Measurements from ENCODE around the gene ZBED1. TPM values are rescaled to one million over a fixed set of nuclear protein-coding genes. Genes with fewer than 3 reads are reported as not detected.

ZBED1 gene
- polyA plus RNA-seq, 1 donor from 2014 or later = 43.2 TPM

- Histone ChIP-seq H4K20me1 (ENCODE audit: insufficient read depth) (no peaks in the 10 kb centered on the region), H3K36me3 (ENCODE audit: insufficient read depth, low read length) (no peaks in the 10 kb centered on the region), H3K4me3 (ENCODE audit: low read length) (no peak overlapping the region), H3K9ac (ENCODE audit: low read length) (no peak overlapping the region), H3K9me2 (ENCODE audit: insufficient read depth, low read length) (no peaks in the 10 kb centered on the region), H3K9me3 (ENCODE audit: low read length) (peaks cover 6% of the 10 kb centered on the region), H3K27me3 (ENCODE audit: insufficient read depth, low read depth, low read length) (no peaks in the 10 kb centered on the region), H3K27ac (ENCODE audit: low read length) (peak overlapping the region; percentile 90), H3K4me2 (ENCODE audit: low read length) (no peak overlapping the region), H2AFZ (ENCODE audit: low read depth, low read length) (no peak overlapping the region), H3F3A (ENCODE audit: insufficient read depth, low read length, poor library complexity, severe bottlenecking) (peaks cover 5% of the 10 kb centered on the region), H3K79me2 (replicated peaks; ENCODE audit: insufficient read depth, low read length) (peaks cover 2% of the 10 kb centered on the region)
- TF ChIP-seq, protein P1, sequence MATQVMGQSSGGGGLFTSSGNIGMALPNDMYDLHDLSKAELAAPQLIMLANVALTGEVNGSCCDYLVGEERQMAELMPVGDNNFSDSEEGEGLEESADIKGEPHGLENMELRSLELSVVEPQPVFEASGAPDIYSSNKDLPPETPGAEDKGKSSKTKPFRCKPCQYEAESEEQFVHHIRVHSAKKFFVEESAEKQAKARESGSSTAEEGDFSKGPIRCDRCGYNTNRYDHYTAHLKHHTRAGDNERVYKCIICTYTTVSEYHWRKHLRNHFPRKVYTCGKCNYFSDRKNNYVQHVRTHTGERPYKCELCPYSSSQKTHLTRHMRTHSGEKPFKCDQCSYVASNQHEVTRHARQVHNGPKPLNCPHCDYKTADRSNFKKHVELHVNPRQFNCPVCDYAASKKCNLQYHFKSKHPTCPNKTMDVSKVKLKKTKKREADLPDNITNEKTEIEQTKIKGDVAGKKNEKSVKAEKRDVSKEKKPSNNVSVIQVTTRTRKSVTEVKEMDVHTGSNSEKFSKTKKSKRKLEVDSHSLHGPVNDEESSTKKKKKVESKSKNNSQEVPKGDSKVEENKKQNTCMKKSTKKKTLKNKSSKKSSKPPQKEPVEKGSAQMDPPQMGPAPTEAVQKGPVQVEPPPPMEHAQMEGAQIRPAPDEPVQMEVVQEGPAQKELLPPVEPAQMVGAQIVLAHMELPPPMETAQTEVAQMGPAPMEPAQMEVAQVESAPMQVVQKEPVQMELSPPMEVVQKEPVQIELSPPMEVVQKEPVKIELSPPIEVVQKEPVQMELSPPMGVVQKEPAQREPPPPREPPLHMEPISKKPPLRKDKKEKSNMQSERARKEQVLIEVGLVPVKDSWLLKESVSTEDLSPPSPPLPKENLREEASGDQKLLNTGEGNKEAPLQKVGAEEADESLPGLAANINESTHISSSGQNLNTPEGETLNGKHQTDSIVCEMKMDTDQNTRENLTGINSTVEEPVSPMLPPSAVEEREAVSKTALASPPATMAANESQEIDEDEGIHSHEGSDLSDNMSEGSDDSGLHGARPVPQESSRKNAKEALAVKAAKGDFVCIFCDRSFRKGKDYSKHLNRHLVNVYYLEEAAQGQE (IDR thresholded peaks at IDR 0.05; ENCODE audit: borderline replicate concordance) = no peak
- TF ChIP-seq SMC3 (conservative IDR thresholded peaks at IDR 0.05; ENCODE audit: poor library complexity) (no peak), TAF1 (IDR thresholded peaks at IDR 0.05; ENCODE audit: low read depth) (no peak), POLR2AphosphoS5 (IDR thresholded peaks at IDR 0.05) (no peak), EP300 (conservative IDR thresholded peaks at IDR 0.05; ENCODE audit: poor library complexity, severe bottlenecking) (no peak), EZH2 (IDR thresholded peaks at IDR 0.05; ENCODE audit: borderline replicate concordance, insufficient read depth, low read length, poor library complexity, severe bottlenecking) (no peak), RAD21 (conservative IDR thresholded peaks at IDR 0.05) (no peak), MXI1 (conservative IDR thresholded peaks at IDR 0.05; ENCODE audit: poor library complexity, severe bottlenecking) (no peak)
- TF ChIP-seq, protein P2, sequence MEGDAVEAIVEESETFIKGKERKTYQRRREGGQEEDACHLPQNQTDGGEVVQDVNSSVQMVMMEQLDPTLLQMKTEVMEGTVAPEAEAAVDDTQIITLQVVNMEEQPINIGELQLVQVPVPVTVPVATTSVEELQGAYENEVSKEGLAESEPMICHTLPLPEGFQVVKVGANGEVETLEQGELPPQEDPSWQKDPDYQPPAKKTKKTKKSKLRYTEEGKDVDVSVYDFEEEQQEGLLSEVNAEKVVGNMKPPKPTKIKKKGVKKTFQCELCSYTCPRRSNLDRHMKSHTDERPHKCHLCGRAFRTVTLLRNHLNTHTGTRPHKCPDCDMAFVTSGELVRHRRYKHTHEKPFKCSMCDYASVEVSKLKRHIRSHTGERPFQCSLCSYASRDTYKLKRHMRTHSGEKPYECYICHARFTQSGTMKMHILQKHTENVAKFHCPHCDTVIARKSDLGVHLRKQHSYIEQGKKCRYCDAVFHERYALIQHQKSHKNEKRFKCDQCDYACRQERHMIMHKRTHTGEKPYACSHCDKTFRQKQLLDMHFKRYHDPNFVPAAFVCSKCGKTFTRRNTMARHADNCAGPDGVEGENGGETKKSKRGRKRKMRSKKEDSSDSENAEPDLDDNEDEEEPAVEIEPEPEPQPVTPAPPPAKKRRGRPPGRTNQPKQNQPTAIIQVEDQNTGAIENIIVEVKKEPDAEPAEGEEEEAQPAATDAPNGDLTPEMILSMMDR (IDR thresholded peaks at IDR 0.05; ENCODE audit: poor library complexity, severe bottlenecking) = no peak
These were observed 59.3 kb downstream of the ZBED1 start for GRCh38 chrX:2441466-2441865.

DNA sequence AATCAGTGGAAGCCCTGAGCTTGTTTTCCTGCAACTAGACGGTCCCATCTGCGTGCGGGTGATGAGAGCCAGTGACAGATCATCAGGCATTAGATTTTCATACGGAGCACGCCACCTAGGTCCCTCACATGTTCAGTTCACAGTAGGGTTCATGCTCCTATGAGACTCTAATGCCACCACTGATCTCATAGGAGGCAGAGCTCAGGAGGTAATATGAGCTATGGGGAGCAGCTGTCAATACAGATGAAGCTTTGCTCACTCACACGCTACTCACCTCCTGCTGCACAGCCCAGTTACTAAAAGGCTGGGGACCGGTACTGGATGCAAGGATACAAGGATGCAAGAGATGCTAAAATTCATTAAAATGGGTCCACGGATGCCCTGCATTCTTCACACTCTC, 61.2 kb downstream of the ZBED1 start:
- Histone ChIP-seq H3K4me2 (ENCODE audit: low read length) (no peak overlapping the region), H3K9me2 (ENCODE audit: insufficient read depth, low read length) (no peaks in the 10 kb centered on the region), H3K27me3 (ENCODE audit: insufficient read depth, low read depth, low read length) (no peaks in the 10 kb centered on the region), H3K79me2 (replicated peaks; ENCODE audit: insufficient read depth, low read length) (peaks cover 2% of the 10 kb centered on the region), H3K27ac (ENCODE audit: low read length) (no peak overlapping the region), H4K20me1 (ENCODE audit: insufficient read depth) (no peaks in the 10 kb centered on the region), H3F3A (ENCODE audit: insufficient read depth, low read length, poor library complexity, severe bottlenecking) (peaks cover 5% of the 10 kb centered on the region), H2AFZ (ENCODE audit: low read depth, low read length) (no peak overlapping the region), H3K4me3 (ENCODE audit: low read length) (no peak overlapping the region), H3K9ac (ENCODE audit: low read length) (no peak overlapping the region), H3K9me3 (ENCODE audit: low read length) (no peaks in the 10 kb centered on the region), H3K36me3 (ENCODE audit: insufficient read depth, low read length) (no peaks in the 10 kb centered on the region)
- TF ChIP-seq, protein P1 (IDR thresholded peaks at IDR 0.05; ENCODE audit: borderline replicate concordance) = no peak
- TF ChIP-seq POLR2AphosphoS5 (IDR thresholded peaks at IDR 0.05) (no peak), RAD21 (conservative IDR thresholded peaks at IDR 0.05) (no peak), EP300 (conservative IDR thresholded peaks at IDR 0.05; ENCODE audit: poor library complexity, severe bottlenecking) (no peak), MXI1 (conservative IDR thresholded peaks at IDR 0.05; ENCODE audit: poor library complexity, severe bottlenecking) (no peak)

Other genes with a start within 250 kb of the ZBED1 start
- gene DHRSX, start within 50 bp of the ZBED1 start, polyA plus RNA-seq = 15.7 and 20.9 TPM in 2 replicates
- gene CD99, start 190.3 kb upstream of the ZBED1 start, polyA plus RNA-seq = 6.6 and 11.0 TPM in 2 replicates

Data from neural cell (in vitro differentiated cells).